Esophagus (tissue), 2 donors: ENCODE results near the gene LHX1. TPM values are rescaled to one million over a fixed set of nuclear protein-coding genes. Genes with fewer than 3 reads are reported as not detected.

ENCODE experiments used
- H3K27ac ChIP-seq, 2 donors: one replicate each; pipeline ENCODE4 v1.5.1; 2013; ENCODE audit warnings: low read depth in 2 of 2, mild to moderate bottlenecking in 2 of 2, inconsistent platforms in 1 of 2, low read length in 1 of 2, moderate library complexity in 1 of 2
- H3K27me3 ChIP-seq, 2 donors: one replicate each; pipeline ENCODE4 v1.6.1; 2013; ENCODE audit warnings: low read length in 2 of 2, control low read depth in 1 of 2, mild to moderate bottlenecking in 1 of 2; ENCODE audit not compliant: insufficient read depth in 2 of 2, control insufficient read depth in 1 of 2
- H3K36me3 ChIP-seq, 2 donors: one replicate each; pipeline ENCODE4 v1.6.1; 2013; ENCODE audit warnings: low read length in 1 of 2; ENCODE audit not compliant: control insufficient read depth in 2 of 2, insufficient read depth in 2 of 2
- H3K4me1 ChIP-seq, 2 donors: one replicate each; pipeline ENCODE4 v1.6.1; 2013; ENCODE audit warnings: low read length in 1 of 2; ENCODE audit not compliant: control insufficient read depth in 2 of 2, insufficient read depth in 2 of 2
- H3K4me3 ChIP-seq, 2 donors: one replicate each; pipeline ENCODE4 v1.5.1; 2013; ENCODE audit warnings: low read length in 2 of 2, mild to moderate bottlenecking in 2 of 2, low read depth in 1 of 2, moderate library complexity in 1 of 2
- H3K9me3 ChIP-seq, 2 donors: one replicate each; pipeline ENCODE4 v1.6.1; 2013; ENCODE audit warnings: mild to moderate bottlenecking in 2 of 2, low read depth in 1 of 2, low read length in 1 of 2, moderate library complexity in 1 of 2; ENCODE audit not compliant: control insufficient read depth in 2 of 2, insufficient read depth in 1 of 2
- WGBS, 2 donors: extraction: QIAGEN DNeasy Blood & Tissue Kit; methylation state at CpG; one replicate each; pipeline ENCODE4 v1.1.7; 2013; 5-methylcytosine and 5-hydroxymethylcytosine counted together
- polyA plus RNA-seq, 2 donors: library from polyadenylated mRNA; stranded (reverse); fragments of 200-250 nt; gene quantifications; one replicate each; pipeline ENCODE4 v1.2.3, GENCODE V29; 2013
- donor health status: healthy with polysubstance abuse.
- donor health status: Bipolar disorder and iron deficiency.

LHX1 gene
- polyA plus RNA-seq, 2 donors = not detected

DNA sequence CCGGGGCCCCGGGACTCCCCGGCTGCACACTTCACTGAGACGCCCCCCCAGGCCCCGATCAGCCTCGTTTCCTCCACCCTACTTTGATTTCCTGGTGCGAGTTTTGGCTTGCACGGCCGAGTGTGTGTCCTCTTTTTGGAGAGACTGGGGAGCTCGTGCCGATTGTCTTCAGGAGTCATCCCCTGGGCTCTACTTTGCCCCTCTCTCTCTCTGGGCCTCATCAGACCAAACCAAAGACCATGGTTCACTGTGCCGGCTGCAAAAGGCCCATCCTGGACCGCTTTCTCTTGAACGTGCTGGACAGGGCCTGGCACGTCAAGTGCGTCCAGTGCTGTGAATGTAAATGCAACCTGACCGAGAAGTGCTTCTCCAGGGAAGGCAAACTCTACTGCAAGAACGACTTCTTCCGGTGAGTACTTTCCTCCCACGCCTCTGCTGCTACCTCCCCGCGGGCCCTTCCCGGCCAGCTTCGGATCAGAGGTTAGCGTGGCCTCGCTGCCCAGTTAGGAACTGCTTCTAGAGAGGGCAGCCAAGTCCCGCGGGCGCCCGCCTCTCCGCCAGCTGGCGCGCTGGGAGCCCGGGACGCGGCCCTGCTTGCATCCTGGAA is 787 bp downstream of the LHX1 start:
- no peak overlapping the region for H3K4me3 ChIP-seq
- peaks cover 40 to 47% of the 10 kb centered on the region in 2 donors for H3K4me1 ChIP-seq
- 3% methylated on average over 36 of the region's 36 CpGs for WGBS, 2 donors
- no peaks in the 10 kb centered on the region for H3K36me3 ChIP-seq
- H3K27ac ChIP-seq = no peak overlapping the region
- H3K27me3 ChIP-seq = peaks cover 0 to 88% of the 10 kb centered on the region in 2 donors
- H3K9me3 ChIP-seq = peaks cover 0 to 11% of the 10 kb centered on the region in 2 donors

DNA sequence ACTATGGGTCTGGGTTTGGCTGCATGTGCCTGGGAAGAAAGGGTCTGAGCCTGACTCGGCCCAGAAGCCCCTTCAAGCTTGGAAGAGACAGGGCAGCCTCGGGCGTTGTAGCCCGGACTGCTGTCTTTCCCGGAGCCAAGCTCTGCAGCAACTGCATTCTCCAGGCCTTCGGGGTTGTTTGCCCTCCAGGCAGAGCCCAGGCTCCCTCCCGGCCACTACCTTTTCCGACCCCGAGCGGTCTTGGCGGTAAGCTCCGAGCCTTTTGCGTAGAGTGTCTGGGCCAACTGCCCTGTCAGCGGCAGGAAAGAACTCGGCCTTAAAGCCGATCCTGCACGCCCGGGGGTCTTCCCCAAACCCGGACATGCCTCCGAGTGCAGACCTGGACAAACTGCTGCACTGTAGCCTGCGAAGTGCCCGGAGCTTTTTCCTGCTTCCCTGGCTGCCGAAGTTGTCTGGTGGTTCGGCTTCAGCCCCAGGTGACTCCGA is 1.3 kb downstream of the LHX1 start:
- no peak overlapping the region for H3K4me3 ChIP-seq

DNA sequence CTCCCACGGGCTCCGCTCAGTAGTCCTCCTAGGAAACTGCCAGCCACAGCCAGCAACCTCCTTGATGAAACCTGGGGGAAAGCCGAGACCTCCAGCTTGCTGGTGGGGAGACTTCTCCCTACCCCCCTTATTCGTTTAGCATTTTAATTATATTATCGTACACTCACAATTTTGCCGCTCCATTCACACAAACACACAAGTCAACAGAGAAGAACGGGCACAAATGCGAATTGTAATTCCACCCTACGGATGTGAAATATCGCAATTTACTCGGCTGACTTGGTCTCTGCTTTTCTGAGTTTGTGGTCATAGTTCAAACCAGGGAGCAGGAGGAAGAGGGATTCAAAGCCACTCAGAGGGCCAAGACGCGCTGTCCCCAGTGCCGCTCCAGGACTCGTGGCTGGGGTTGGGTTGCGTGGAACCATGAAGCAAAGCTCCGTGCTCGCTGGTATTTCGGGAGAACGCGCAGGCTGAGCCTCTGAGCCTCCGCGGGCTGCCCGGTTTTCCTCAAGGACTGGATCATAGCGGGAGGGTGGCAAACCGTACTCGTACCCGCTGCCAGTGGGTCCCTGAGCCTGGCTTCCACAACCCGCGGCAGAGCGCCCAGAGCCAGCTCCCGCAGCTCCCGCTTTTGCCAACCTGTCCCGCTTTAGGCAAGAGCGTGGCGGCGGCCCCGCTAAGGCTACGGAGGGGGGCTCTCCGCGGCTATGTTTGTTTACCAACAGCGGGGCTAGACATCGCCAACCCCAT is 2.0 kb downstream of the LHX1 start:
- Histone ChIP-seq H3K9me3 (peaks cover 0 to 8% of the 10 kb centered on the region in 2 donors), H3K4me3 (no peak overlapping the region), H3K27me3 (peaks cover 0 to 83% of the 10 kb centered on the region in 2 donors), H3K36me3 (no peaks in the 10 kb centered on the region), H3K27ac (no peak overlapping the region), H3K4me1 (peaks cover 30 to 41% of the 10 kb centered on the region in 2 donors)
- whole genome bisulfite sequencing, 2 donors = 8 to 10% methylated on average over 43 of the region's 43 CpGs

More for the DNA sequence above, 1.3 kb downstream of the LHX1 start:
- peaks cover 0 to 89% of the 10 kb centered on the region in 2 donors for H3K27me3 ChIP-seq
- H3K4me1 ChIP-seq = peaks cover 35 to 44% of the 10 kb centered on the region in 2 donors
- H3K9me3 ChIP-seq = peaks cover 0 to 8% of the 10 kb centered on the region in 2 donors
- H3K36me3 ChIP-seq = no peaks in the 10 kb centered on the region
- WGBS, 2 donors = 3 to 6% methylated on average over 24 to 25 of the region's 25 CpGs
- no peak overlapping the region for H3K27ac ChIP-seq

DNA sequence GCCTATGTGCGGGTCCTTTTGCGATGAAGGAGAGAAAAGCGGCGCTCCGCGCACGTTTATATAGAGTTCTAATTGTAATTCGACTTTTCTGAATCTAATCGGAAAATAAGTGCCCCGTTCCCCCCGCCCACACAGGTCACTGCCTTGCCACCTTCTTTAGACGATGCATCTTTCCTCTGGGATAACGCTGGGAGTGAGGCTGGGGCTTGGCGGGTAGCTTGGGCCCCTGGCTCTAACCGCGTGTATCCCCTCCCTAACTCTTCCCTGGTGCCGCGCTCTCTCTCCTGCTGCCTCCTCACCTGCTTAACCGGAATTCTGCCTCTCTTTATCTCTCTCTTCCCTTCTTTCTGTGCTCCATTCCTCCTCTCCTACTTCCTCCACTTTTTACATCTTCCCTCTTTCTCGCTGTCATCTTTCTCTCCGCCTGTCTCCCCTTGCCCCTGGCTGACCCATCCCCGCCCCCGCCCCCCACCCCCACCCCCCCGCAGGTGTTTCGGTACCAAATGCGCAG is 2.6 kb downstream of the LHX1 start:
- WGBS, 2 donors = 5 to 6% methylated on average over 26 of the region's 26 CpGs
- Histone ChIP-seq H3K36me3 (no peaks in the 10 kb centered on the region), H3K9me3 (peaks cover 0 to 8% of the 10 kb centered on the region in 2 donors), H3K27ac (no peak overlapping the region), H3K4me3 (no peak overlapping the region), H3K4me1 (peaks cover 25 to 35% of the 10 kb centered on the region in 2 donors), H3K27me3 (peaks cover 0 to 81% of the 10 kb centered on the region in 2 donors)

DNA sequence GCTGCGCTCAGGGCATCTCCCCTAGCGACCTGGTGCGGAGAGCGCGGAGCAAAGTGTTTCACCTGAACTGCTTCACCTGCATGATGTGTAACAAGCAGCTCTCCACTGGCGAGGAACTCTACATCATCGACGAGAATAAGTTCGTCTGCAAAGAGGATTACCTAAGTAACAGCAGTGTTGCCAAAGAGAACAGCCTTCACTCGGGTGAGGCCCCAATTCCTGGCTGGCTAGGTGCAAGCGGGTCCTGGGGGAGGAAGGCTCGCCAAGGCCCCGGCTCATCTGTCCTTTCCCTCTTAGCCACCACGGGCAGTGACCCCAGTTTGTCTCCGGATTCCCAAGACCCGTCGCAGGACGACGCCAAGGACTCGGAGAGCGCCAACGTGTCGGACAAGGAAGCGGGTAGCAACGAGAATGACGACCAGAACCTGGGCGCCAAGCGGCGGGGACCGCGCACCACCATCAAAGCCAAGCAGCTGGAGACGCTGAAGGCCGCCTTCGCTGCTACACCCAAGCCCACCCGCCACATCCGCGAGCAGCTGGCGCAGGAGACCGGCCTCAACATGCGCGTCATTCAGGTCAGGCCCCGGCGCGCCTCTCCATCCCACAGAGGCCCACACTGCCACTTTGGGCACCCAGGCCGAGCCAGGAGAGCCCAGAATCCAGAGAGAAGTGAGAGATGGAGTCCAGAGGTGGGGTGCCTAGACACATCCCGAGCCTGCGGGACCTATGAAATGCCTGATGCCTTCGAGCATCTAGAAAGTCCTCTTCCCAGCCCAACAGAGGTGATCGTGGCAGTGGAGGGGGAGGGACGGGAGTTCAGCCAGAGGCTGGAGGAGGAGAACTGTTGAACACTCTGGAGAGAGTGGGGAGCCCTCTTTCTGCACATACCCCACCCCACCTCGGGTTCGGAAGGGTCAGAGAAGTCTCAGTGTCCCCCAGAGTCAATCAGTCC is 3.3 kb downstream of the LHX1 start:
- Histone ChIP-seq H3K4me1 (peaks cover 21 to 30% of the 10 kb centered on the region in 2 donors), H3K36me3 (no peaks in the 10 kb centered on the region)
- WGBS, 2 donors = 9 to 11% methylated on average over 51 to 52 of the region's 52 CpGs

DNA sequence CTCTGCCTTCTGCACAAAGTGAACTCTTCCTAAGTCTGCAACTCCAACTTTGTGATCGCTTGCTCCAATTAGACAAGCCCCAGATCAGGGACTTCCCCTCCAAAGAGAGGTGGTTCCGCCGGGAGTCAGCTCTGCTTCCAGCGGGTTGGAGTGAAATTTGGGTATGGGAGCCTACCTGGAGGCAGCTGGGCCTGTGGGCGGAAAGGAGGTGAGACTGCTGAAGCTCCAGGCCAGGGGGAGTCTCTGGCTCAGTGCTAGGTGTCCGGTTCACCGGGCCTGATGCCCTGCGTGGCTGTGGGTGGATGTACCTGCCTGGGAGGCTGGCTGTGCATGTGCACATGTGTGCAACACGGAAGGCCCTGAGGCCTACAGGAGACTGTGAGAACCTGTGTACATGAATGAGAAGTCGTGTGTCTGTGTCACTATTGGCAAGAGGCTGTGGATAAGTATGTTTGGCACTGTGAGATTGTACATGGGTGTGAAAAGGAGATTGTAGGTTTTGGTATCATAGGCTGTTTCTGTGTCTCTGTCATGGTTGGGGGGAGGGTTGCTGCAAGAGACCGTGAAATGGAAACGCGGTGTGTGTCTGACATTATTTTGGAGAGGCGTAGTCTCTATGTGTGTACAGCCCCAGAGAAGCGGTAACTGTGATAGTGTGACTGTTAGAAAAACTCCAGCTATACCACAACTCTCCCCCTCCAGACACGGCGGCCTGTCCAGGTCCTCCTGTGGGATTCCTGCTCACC is 4.2 kb downstream of the LHX1 start:
- WGBS, 2 donors = 20 to 28% methylated on average over 17 of the region's 17 CpGs
- Histone ChIP-seq H3K27ac (no peak overlapping the region), H3K27me3 (peaks cover 0 to 72% of the 10 kb centered on the region in 2 donors), H3K4me1 (peaks cover 14 to 22% of the 10 kb centered on the region in 2 donors), H3K36me3 (no peaks in the 10 kb centered on the region), H3K4me3 (no peak overlapping the region), H3K9me3 (peaks cover 0 to 8% of the 10 kb centered on the region in 2 donors)

More for the DNA sequence above, 3.3 kb downstream of the LHX1 start:
- peaks cover 0 to 8% of the 10 kb centered on the region in 2 donors for H3K9me3 ChIP-seq
- H3K27me3 ChIP-seq = peaks cover 0 to 74% of the 10 kb centered on the region in 2 donors
- H3K4me3 ChIP-seq = no peak overlapping the region
- no peak overlapping the region for H3K27ac ChIP-seq

DNA sequence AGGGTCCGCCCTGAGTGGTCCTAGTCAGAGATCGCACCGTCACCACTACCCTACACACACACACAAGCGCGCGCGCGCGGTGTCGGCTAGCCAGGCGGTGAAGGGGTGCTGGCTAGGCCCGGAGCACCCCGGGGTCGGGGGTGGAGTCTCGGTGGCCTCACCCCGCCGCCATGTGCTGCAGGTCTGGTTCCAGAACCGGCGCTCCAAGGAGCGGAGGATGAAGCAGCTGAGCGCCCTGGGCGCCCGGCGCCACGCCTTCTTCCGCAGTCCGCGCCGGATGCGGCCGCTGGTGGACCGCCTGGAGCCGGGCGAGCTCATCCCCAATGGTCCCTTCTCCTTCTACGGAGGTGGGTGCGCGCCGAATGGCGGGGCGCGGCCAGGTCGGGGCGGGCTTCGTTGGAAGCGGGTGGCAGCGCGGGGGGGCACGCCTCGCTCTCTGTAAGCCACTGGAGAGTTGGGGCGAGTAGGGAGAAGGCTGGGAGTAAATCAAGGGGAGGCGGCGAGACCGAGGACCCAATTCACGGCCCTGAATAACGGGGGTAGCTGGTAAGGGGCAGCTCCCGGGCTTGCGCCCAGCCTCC is 4.8 kb downstream of the LHX1 start:
- Histone ChIP-seq H3K4me3 (peak overlapping the region in 1 of 2 donors; percentile 15), H3K9me3 (peaks cover 0 to 8% of the 10 kb centered on the region in 2 donors), H3K36me3 (no peaks in the 10 kb centered on the region), H3K27ac (no peak overlapping the region), H3K27me3 (peaks cover 0 to 72% of the 10 kb centered on the region in 2 donors), H3K4me1 (peaks cover 13 to 19% of the 10 kb centered on the region in 2 donors)
- 5 to 10% methylated on average over 57 of the region's 57 CpGs for WGBS, 2 donors

DNA sequence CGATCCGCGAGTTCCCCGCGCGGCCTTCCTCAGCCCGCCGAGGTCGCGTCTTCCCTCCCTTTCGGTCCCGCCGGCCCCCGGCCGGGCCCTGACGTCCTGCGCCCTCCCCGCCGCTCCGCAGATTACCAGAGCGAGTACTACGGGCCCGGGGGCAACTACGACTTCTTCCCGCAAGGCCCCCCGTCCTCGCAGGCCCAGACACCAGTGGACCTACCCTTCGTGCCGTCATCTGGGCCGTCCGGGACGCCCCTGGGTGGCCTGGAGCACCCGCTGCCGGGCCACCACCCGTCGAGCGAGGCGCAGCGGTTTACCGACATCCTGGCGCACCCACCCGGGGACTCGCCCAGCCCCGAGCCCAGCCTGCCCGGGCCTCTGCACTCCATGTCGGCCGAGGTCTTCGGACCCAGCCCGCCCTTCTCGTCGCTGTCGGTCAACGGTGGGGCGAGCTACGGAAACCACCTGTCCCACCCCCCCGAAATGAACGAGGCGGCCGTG is 5.4 kb downstream of the LHX1 start:
- Histone ChIP-seq H3K27ac (no peak overlapping the region), H3K36me3 (no peaks in the 10 kb centered on the region), H3K4me3 (peak overlapping the region in 1 of 2 donors; percentile 15), H3K9me3 (peaks cover 0 to 8% of the 10 kb centered on the region in 2 donors), H3K27me3 (peaks cover 0 to 66% of the 10 kb centered on the region in 2 donors), H3K4me1 (peaks cover 10 to 18% of the 10 kb centered on the region in 2 donors)
- WGBS, 2 donors = 6 to 9% methylated on average over 45 to 59 of the region's 59 CpGs
